ENCODE measurements around the gene SOCS6. TPM values are rescaled to one million over a fixed set of nuclear protein-coding genes. Genes with fewer than 3 reads are reported as not detected.

SOCS6 gene
- total RNA-seq, 6 experiments from 2014 or later = 11.7 to 18.0 (median 14.0) TPM

- intact Hi-C loops (cut with DNase I) = no loop called here
- Histone ChIP-seq H3K4me3 (no peak overlapping the region), H3K27ac (no peak overlapping the region), H3K36me3 (no peaks in the 10 kb centered on the region), H3K27me3 (no peaks in the 10 kb centered on the region), H3K4me1 (peaks cover 0 to 25% (median 12%) of the 10 kb centered on the region in 4 donors), H3K9me3 (no peaks in the 10 kb centered on the region)
- DNase-seq = no peak
- 89% methylated on average over 2 of the region's 2 CpGs for WGBS (ENCODE audit: insufficient coverage, low coverage, low lambda C conversion rate, missing lambda C conversion rate)
- no peak for ATAC-seq
- TF ChIP-seq CTCF (IDR thresholded peaks at IDR 0.05) (no peak), POLR2A (IDR thresholded peaks at IDR 0.05) (no peak)
These were observed 85.3 kb downstream of the SOCS6 start for GRCh38 chr18:70374154-70374553.

DNA sequence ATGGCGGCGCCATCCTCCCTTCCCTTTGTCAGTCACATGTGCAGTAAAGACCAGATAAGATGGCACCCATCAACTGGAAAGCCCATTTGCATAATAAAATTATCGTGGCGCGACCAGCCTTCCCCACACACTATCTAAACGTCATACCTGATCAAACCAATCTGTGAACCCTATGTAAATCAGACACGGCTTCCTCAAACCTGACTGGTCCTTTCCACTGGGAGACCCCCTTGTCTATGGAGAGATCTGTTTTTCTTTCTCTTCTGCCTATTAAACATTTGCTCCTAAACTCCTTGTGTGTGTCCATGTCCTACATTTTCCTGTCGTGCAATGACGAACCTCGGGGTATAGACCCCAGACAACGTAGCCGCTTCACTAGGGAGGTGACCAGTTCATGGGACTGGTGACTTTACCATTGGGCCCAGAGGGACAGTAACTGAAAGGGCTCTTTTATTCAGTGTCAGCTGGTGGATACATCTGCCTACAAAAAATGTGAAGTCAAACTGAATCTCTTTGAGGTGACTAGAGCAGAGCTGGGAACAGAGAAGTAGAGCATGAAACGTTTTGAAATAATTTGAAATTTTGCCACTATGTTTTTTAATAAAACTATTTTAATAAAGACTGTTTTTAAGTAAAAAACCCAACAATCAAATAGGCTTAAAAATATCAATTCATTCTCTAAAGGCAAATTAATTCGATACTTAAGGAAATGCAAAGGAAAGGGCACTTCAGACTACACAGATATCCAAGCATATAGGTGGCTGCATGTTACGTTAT lies 87.5 kb downstream of the SOCS6 start:
- Histone ChIP-seq H3K4me3 (no peak overlapping the region), H3K36me3 (no peaks in the 10 kb centered on the region), H3K9me3 (no peaks in the 10 kb centered on the region), H3K27me3 (no peaks in the 10 kb centered on the region), H3K27ac (peak overlapping the region; percentile 75 to 93 (median 91)), H3K4me1 (peaks cover 0 to 25% (median 12%) of the 10 kb centered on the region in 4 donors)
- no peak for TF ChIP-seq CTCF (IDR thresholded peaks at IDR 0.05)
- TF ChIP-seq POLR2A (IDR thresholded peaks at IDR 0.05) = no peak
- DNase-seq = no peak
- ATAC-seq = peak; percentile 8 to 36 (median 12)
- 58% methylated on average over 14 of the region's 15 CpGs for WGBS (ENCODE audit: insufficient coverage, low coverage, low lambda C conversion rate, missing lambda C conversion rate)
- intact Hi-C loops (cut with DNase I) = no loop called here

GRCh38 chr18:70376914-70377258 lies 88.0 kb downstream of the SOCS6 start:
- peak in 1 of 3 donors; percentile 63 for DNase-seq
- Histone ChIP-seq H3K4me1 (peaks cover 0 to 25% (median 12%) of the 10 kb centered on the region in 4 donors), H3K27me3 (no peaks in the 10 kb centered on the region), H3K27ac (peak overlapping the region; percentile 75 to 93 (median 91)), H3K4me3 (peak overlapping the region in 1 of 3 donors; percentile 23), H3K9me3 (no peaks in the 10 kb centered on the region), H3K36me3 (no peaks in the 10 kb centered on the region)
- intact Hi-C loops (cut with DNase I) = no loop called here
- TF ChIP-seq CTCF (IDR thresholded peaks at IDR 0.05) (no peak), POLR2A (IDR thresholded peaks at IDR 0.05) (peak; percentile 52)
- peak; percentile 85 to 95 (median 90) for ATAC-seq
- WGBS (ENCODE audit: insufficient coverage, low coverage, low lambda C conversion rate, missing lambda C conversion rate) = 13% methylated on average over 4 of the region's 4 CpGs

- ATAC-seq (peak; percentile 65 to 71 (median 68)), DNase-seq (peak; percentile 42 to 67 (median 63))
- no peaks in the 10 kb centered on the region for H3K27me3 ChIP-seq
- H3K4me3 ChIP-seq = peak overlapping the region in 1 of 3 donors; percentile 23
- WGBS (ENCODE audit: insufficient coverage, low coverage, low lambda C conversion rate, missing lambda C conversion rate) = 11% methylated on average over 8 of the region's 8 CpGs
- H3K9me3 ChIP-seq = no peaks in the 10 kb centered on the region
- TF ChIP-seq CTCF (IDR thresholded peaks at IDR 0.05) (no peak), POLR2A (IDR thresholded peaks at IDR 0.05) (no peak)
- intact Hi-C loops (cut with DNase I) = no loop called here
- H3K36me3 ChIP-seq = no peaks in the 10 kb centered on the region
- peaks cover 0 to 25% (median 12%) of the 10 kb centered on the region in 4 donors for H3K4me1 ChIP-seq
- peak overlapping the region; percentile 75 to 93 (median 91) for H3K27ac ChIP-seq
These were observed 88.5 kb downstream of the SOCS6 start for GRCh38 chr18:70377317-70377799.
